NCI-H2107 treated with DMSO at 0.1 percent for 48 hours (cell line): Measurements from ENCODE around the gene ZNF273.

Experiments
- DNase-seq: peaks from one replicate; lab custom pipeline; 2025; ENCODE audit not compliant: unreplicated experiment; lab: John Stamatoyannopoulos, UW

Gene ZNF273

DNA sequence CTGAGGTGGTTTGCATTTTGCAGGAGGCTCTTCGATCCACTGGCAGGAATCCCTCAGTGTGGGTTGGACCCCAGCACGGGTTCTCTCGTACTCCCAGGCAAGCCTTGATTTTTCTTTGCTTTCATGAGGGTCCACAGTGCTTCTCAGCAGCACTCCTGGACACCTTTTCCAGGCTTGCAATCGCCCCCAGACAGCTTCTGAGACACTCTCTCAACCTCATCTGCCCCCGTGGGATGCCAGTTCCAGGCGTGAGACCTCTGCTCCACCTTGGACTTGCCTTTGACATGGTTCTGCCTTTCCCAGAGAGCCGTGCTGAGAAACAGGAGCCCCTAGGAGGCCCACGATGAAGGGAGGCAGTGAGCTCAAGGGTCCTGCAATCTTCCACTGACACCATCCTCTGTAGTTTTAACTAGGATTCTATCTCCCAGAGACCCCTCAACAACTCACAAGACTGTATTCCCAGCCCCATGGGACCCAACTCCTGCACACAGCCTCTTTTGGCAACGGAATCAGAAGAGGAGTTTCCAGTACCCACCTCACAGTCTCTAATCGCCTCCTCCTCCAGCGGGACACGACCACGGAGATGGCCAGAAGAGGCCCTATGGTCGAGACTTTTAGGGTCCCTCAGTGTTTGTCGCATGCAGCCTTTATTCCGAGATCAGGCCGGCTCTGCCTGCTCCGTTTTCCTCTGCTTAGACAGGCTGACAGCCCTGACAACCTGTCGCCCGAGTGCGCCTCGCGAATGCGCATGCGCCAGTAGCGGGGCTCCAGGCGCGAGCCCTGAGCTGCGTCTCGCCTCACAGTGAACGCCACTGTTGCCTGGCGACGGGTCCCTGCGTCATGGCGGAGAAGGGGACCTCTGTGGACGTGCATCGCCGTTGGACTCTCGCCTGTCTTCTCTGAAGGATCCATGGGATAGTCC lies 26.0 kb upstream of the ZNF273 start:
- peak; percentile 10 for DNase-seq

GRCh38 chr7:64877714-64878610 lies 25.1 kb upstream of the ZNF273 start:
- DNase-seq: no peak

- no peak for DNase-seq
Observed at GRCh38 chr7:64878684-64879083, 24.4 kb upstream of the ZNF273 start.

DNA sequence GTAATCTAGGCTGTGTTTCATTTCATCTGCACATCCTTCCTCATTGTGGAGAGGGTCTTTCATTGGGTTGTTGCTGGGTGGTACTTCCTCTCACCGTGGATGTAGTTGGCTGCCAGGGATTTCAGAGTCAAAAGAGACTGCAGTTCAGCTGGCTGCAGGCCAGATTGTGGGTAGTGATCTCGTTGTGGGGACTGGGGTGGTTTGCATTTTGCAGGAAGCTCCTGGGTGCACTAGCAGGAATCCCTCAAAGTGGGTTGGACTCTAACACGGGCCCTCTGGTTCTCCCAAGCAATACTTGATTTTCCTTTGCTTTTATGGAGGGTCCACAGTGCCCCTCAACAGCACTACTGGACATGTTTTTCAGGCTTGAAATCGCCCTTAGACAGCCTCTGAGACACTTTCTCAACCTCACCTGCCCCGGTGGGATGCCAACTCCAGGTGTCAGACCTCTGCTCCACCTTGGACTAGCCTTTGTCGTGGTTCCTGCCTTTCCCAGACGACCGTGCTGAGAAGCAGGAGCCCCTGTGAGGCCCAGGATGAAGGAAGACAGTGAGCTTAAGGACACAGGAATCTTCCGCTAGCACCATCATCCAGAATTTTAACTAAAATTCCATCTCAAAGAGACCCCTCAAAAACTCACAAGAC lies 23.9 kb upstream of the ZNF273 start:
- no peak for DNase-seq

DNA sequence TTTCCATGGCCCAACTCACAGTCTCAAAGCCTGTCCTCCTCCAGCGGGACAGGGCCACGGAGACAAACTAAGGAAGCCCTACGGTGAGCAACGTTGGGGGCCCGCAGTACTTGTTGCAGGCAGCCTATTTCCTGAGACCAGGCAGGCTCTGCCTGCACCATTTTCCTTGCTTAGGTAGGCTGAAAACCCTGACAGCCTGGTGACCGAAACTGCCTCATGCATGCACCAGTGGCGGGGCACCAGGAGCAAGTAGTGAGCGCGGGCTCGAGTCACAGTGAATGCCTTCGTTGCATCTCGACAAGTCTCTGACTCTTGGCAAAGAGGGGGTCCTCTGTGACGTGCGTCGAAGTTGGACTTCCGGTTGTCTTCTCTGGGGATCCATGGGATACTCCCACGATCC lies 23.3 kb upstream of the ZNF273 start:
- no peak for DNase-seq

DNA sequence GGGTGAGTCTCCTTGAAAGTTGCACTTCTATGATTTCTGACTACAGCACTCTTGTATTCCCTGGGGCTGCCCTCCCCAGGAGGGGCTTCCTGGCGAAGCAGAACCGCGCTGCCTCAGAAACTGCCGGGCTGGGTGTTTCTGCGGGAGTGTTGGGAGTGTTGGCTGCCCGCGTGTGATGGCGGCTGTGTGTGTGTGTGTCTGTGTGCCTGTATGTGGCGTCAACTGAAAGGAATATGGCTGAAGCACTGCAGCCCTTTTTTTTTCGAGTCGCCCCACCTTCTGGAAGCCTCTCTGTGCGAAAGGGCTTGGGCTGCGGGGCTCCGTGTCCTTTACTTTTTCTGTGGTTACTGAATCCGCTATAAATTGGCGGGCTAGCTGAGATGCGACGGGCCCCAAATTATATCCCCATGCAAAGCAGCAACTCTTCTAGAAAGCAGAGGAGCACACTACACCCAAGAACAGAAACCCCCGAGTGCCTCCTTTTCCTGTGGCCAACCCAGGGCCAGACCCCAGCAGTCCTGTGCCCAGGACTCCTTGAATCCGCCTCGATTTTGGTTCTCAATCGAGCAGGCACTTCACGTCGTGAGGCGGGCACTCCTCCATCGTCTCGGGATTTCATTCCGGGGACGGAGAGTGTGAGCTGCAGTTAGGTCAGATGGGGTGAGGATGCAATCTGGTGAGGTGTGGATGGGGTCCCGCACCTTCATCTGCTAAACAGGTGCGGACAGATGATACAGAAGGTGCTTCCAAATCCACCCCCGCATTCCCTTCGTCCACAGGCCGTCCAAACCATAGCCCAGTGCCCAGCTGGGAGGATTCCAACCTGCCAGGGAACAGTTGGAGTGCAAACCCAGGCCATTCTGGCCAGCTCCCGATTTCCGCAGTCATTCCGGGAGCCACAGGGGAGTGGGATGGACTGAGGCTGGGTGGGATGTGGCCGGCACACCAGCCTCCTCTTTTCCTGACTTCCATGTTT lies 22.5 kb upstream of the ZNF273 start:
- DNase-seq: no peak

- no peak for DNase-seq
Observed at GRCh38 chr7:64881461-64882287, 21.4 kb upstream of the ZNF273 start.

DNA sequence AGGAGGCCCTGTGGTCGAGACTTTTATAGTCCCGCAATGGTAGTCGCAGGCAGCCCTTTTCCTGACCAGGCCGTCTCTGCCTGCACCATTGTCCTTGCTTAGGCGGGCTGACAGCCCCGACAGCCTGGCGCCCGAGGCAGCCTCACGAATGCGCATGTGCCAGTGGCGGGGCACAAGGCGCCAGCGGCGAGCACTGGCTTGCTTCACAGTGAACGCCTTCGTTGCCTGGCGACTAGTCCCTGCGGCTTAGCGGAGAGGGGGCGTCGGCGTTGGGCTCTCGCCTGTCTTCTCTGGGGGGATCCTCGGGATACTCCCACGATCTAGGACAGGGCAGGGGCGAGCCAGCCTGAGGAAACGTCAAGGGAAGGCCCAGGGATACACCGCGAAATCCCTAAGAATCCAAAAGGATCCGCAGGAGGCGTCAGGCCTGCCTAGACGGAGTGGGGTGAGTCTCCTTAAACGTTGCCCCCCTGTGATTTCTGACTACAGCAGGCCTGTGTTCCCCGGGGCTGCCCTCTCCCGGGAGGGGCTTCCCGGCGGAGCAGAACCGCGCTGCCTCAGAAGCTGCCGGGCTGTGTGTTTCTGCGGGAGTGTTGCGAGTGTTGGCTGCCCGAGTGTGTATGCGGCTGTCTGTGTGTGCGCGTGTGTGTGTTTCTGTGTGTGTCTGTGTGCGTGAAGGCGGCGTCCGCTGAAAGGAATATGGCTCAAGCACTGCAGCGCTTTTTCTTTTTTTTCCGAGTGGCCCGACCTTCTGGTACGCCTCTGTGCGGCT lies 20.5 kb upstream of the ZNF273 start:
- no peak for DNase-seq

GRCh38 chr7:64883113-64883905 lies 19.8 kb upstream of the ZNF273 start:
- no peak for DNase-seq

DNA sequence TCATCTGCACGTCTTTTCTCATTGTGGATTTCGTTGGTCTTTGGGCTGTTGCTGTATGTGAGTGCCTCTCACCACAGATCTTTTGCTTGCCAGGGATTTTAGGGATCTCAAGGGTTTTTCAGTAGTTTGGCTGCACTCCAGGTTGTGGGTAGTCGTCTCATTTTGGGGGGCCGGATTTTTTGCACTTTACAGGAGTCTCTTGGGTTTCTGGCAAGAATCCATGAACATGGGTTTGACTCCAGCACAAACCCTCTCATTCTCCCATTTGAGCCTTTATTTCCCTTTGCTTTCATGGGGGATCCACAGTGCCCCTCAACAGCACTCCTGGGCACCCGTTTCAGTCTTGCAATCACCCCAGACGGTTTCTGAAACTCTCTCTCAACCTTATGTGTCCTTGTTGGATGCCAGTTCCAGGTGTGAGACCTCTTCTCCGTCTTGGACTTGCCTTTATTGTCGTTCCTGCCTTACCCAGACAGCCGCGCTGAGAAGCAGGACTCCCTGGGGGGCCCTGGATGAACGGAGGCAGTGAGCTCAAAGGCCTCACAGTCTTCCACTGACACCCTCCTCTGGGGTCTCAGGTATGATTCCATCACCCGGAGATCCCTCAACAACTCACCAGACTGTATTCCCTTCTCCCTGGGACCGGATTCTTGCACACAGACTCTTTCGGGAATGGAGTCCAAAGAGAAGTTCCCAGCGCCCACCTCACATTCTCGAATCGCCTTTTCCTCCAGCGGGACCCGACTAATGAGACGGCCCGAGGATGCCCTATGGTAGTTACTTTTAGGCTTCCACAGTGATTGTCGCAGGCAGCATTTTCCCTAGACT lies 18.8 kb upstream of the ZNF273 start:
- no peak for DNase-seq

DNA sequence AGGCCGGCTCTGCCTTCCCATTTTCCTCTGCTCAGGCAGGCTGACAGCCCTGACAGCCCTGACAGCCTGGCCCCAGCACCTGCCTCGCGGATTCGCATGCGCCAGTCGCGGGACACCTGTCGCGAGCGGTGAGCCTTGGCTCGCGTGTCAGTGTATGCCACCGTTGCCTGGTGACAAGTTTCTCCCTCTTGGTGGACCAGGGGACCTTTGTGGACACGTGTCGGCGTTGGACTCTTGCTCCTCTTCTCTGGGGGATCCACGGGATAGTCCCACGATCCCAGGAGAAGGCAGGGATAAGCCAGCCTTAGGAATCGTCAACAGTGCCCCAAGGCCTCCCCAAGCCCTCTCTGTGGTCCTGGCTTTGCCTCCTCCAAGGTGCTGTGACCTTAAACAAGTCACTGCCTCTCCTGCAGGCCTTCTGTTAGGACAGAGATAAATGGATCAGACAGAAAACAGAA lies 18.1 kb upstream of the ZNF273 start:
- no peak for DNase-seq

- no peak for DNase-seq
Observed at GRCh38 chr7:64885520-64886240, 17.4 kb upstream of the ZNF273 start.

- no peak for DNase-seq
Observed at GRCh38 chr7:64886956-64887545, 16.0 kb upstream of the ZNF273 start.

DNA sequence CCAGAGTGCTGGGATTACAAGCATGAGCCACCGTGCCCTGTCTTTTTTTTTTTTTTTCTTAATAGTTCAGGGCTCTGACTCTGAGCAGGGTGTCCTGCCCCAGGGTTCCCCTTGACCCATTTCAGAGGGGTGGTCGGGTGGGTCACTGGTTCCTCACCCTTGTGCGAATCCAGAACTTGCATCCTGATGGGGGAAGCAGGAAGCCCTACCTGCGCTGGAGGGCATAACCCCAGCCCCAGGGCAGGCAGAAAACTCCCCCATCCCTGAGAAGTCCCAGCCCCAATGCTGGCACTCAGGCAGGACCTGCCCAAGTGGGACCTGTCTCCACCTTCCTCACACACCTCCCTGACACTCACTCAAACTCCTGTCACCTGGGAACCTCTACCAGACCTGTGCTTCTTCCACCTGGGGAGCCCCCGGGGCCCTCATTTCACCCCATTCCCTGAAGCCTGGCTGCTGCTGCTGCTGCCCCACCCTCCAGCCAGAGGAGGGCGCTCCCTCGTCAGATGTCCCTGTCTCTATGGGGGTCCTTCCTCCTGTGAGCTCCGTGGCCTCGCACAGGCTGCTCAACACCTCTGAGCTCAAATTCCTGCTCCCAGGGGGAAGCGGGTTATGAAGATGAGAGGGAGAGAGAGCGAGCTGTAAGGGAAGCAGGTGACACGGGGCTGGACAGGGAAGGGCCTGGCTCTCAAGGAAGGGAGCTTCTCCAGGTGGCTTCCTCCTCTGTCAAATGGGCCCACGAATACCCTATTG lies 15.1 kb upstream of the ZNF273 start:
- DNase-seq: peak; percentile 32

GRCh38 chr7:64888561-64888900 lies 14.5 kb upstream of the ZNF273 start:
- DNase-seq: no peak
